ENCODE measurements around the gene CASK.

- TF ChIP-seq CTCF (IDR thresholded peaks at IDR 0.05; ENCODE audit: borderline replicate concordance, extremely low read depth, low read length, poor library complexity, severe bottlenecking) (no peak), EZH2 (IDR thresholded peaks at IDR 0.05; ENCODE audit: borderline replicate concordance, low read depth, low read length, severe bottlenecking) (no peak)
These were observed 206.4 kb downstream of the CASK start for GRCh38 chrX:41716767-41717473.

All from DND-41 (cell line).